Measurements from ENCODE around the gene CMYA5. TPM values are rescaled to one million over a fixed set of nuclear protein-coding genes. Genes with fewer than 3 reads are reported as not detected.

Gene CMYA5
- total and polyA plus RNA-seq, 4 donors = 0.29 to 12.3 (median 0.72) TPM

GRCh38 chr5:79685627-79686026 lies 4.0 kb upstream of the CMYA5 start:
- H3K27ac ChIP-seq (ENCODE audit: low read depth in 1 of 2, low read length in 1 of 2) = no peak overlapping the region
- DNase-seq = no peak
- H3K27me3 ChIP-seq (ENCODE audit: control insufficient read depth in 3 of 3, insufficient read depth in 3 of 3, low read length in 2 of 3) = no peaks in the 10 kb centered on the region
- ATAC-seq (ENCODE audit: insufficient read depth, low FRiP score) = no peak
- no peak for TF ChIP-seq CTCF (IDR thresholded peaks at IDR 0.05; ENCODE audit: control extremely low read depth, extremely low read depth)
- no peaks in the 10 kb centered on the region for H3K9me3 ChIP-seq (ENCODE audit: control insufficient read depth in 4 of 4, insufficient read depth in 3 of 4, low read length in 3 of 4)
- H3K4me3 ChIP-seq = no peak overlapping the region
- H3K9ac ChIP-seq (ENCODE audit: insufficient read depth in 1 of 2, low read length in 2 of 2) = no peak overlapping the region
- WGBS, 2 donors = 64 to 65% methylated on average over 3 of the region's 3 CpGs
- H3K4me1 ChIP-seq (ENCODE audit: control insufficient read depth in 5 of 5, insufficient read depth in 5 of 5, low read length in 5 of 5) = peaks cover 0 to 11% (median 0%) of the 10 kb centered on the region in 5 donors
- H3K36me3 ChIP-seq (ENCODE audit: control insufficient read depth in 4 of 4, insufficient read depth in 4 of 4, low read length in 4 of 4) = peaks cover 6 to 20% (median 12%) of the 10 kb centered on the region in 4 donors

DNA sequence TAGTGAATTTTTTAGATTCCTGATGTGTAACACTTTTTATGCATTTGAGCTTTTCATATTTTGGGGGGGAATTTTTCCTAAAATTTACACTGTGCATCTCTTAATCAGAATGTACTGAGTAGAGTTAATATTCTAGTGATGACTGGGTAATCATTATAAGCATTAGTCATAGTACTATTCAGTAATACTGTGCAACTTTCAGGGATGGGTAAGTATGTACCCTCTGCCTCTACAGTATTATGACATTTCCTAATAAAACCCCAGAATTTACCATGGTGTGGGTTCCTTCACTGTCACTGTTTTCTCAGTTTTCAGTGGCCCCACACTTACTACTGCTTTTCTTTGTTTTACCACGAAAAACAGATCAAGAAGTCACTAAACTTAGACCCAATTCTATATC lies 2.8 kb upstream of the CMYA5 start:
- DNase-seq (no peak), ATAC-seq (ENCODE audit: insufficient read depth, low FRiP score) (no peak)
- Histone ChIP-seq H3K36me3 (ENCODE audit: control insufficient read depth in 4 of 4, insufficient read depth in 4 of 4, low read length in 4 of 4) (peaks cover 6 to 20% (median 10%) of the 10 kb centered on the region in 4 donors), H3K4me1 (ENCODE audit: control insufficient read depth in 5 of 5, insufficient read depth in 5 of 5, low read length in 5 of 5) (peaks cover 0 to 11% (median 0%) of the 10 kb centered on the region in 5 donors), H3K9ac (ENCODE audit: insufficient read depth in 1 of 2, low read length in 2 of 2) (no peak overlapping the region), H3K27me3 (ENCODE audit: control insufficient read depth in 3 of 3, insufficient read depth in 3 of 3, low read length in 2 of 3) (no peaks in the 10 kb centered on the region), H3K27ac (ENCODE audit: low read depth in 1 of 2, low read length in 1 of 2) (no peak overlapping the region), H3K9me3 (ENCODE audit: control insufficient read depth in 4 of 4, insufficient read depth in 3 of 4, low read length in 3 of 4) (no peaks in the 10 kb centered on the region), H3K4me3 (no peak overlapping the region)
- TF ChIP-seq CTCF (IDR thresholded peaks at IDR 0.05; ENCODE audit: control extremely low read depth, extremely low read depth) = no peak
- WGBS, 2 donors = 91 to 94% methylated on average over 1 of the region's 1 CpG

- Histone ChIP-seq H3K4me3 (no peak overlapping the region), H3K9me3 (ENCODE audit: control insufficient read depth in 4 of 4, insufficient read depth in 3 of 4, low read length in 3 of 4) (no peaks in the 10 kb centered on the region), H3K9ac (ENCODE audit: insufficient read depth in 1 of 2, low read length in 2 of 2) (no peak overlapping the region), H3K4me1 (ENCODE audit: control insufficient read depth in 5 of 5, insufficient read depth in 5 of 5, low read length in 5 of 5) (peaks cover 0 to 11% (median 0%) of the 10 kb centered on the region in 5 donors), H3K36me3 (ENCODE audit: control insufficient read depth in 4 of 4, insufficient read depth in 4 of 4, low read length in 4 of 4) (peaks cover 4 to 11% (median 8%) of the 10 kb centered on the region in 4 donors), H3K27me3 (ENCODE audit: control insufficient read depth in 3 of 3, insufficient read depth in 3 of 3, low read length in 2 of 3) (no peaks in the 10 kb centered on the region), H3K27ac (ENCODE audit: low read depth in 1 of 2, low read length in 1 of 2) (no peak overlapping the region)
- 91 to 97% methylated on average over 1 of the region's 1 CpG for WGBS, 2 donors
- TF ChIP-seq CTCF (IDR thresholded peaks at IDR 0.05; ENCODE audit: control extremely low read depth, extremely low read depth) = no peak
- ATAC-seq (ENCODE audit: insufficient read depth, low FRiP score) (no peak), DNase-seq (no peak)
Measured at GRCh38 chr5:79687889-79688288, 1.7 kb upstream of the CMYA5 start.

DNA sequence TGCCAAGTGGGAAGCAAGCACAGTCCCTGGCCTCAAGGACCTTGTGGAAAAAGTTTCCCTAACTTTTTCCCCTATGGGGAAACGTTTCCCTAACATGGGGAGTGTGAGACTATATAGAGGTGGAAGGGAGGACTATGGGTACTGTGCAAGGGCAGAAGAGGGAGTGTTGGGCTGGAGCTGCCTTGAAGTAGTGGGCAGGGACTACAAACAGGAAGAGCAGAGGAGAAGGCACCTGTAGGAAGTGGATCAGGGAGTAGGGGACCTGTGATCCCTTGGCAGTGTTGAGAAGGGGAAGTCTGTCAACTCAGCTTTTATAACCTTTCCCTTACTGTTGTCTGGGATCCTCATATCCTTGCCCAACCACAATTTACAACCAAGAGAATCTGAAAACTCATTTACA lies 1.4 kb downstream of the CMYA5 start:
- H3K9me3 ChIP-seq (ENCODE audit: control insufficient read depth in 4 of 4, insufficient read depth in 3 of 4, low read length in 3 of 4) = no peaks in the 10 kb centered on the region
- DNase-seq (no peak), ATAC-seq (ENCODE audit: insufficient read depth, low FRiP score) (no peak)
- TF ChIP-seq CTCF (IDR thresholded peaks at IDR 0.05; ENCODE audit: control extremely low read depth, extremely low read depth) = no peak
- no peak overlapping the region for H3K9ac ChIP-seq (ENCODE audit: insufficient read depth in 1 of 2, low read length in 2 of 2)
- peaks cover 0 to 11% (median 0%) of the 10 kb centered on the region in 5 donors for H3K4me1 ChIP-seq (ENCODE audit: control insufficient read depth in 5 of 5, insufficient read depth in 5 of 5, low read length in 5 of 5)
- H3K27me3 ChIP-seq (ENCODE audit: control insufficient read depth in 3 of 3, insufficient read depth in 3 of 3, low read length in 2 of 3) = no peaks in the 10 kb centered on the region
- WGBS, 2 donors = 59 to 88% methylated on average over 1 of the region's 1 CpG
- peak overlapping the region in 1 of 2 donors; percentile 96 for H3K27ac ChIP-seq (ENCODE audit: low read depth in 1 of 2, low read length in 1 of 2)
- H3K36me3 ChIP-seq (ENCODE audit: control insufficient read depth in 4 of 4, insufficient read depth in 4 of 4, low read length in 4 of 4) = peaks cover 0 to 4% (median 2%) of the 10 kb centered on the region in 4 donors
- no peak overlapping the region for H3K4me3 ChIP-seq

Data from lung (tissue), 12 donors.